Esophagus (tissue), 2 donors: Measurements from ENCODE around the gene TRIP6. TPM values are rescaled to one million over a fixed set of nuclear protein-coding genes. Genes with fewer than 3 reads are reported as not detected.

ENCODE experiments used
- H3K27ac ChIP-seq, 2 donors: one replicate each; pipeline ENCODE4 v1.5.1; 2013; ENCODE audit warnings: low read depth in 2 of 2, mild to moderate bottlenecking in 2 of 2, inconsistent platforms in 1 of 2, low read length in 1 of 2, moderate library complexity in 1 of 2
- H3K27me3 ChIP-seq, 2 donors: one replicate each; pipeline ENCODE4 v1.6.1; 2013; ENCODE audit warnings: low read length in 2 of 2, control low read depth in 1 of 2, mild to moderate bottlenecking in 1 of 2; ENCODE audit not compliant: insufficient read depth in 2 of 2, control insufficient read depth in 1 of 2
- H3K36me3 ChIP-seq, 2 donors: one replicate each; pipeline ENCODE4 v1.6.1; 2013; ENCODE audit warnings: low read length in 1 of 2; ENCODE audit not compliant: control insufficient read depth in 2 of 2, insufficient read depth in 2 of 2
- H3K4me1 ChIP-seq, 2 donors: one replicate each; pipeline ENCODE4 v1.6.1; 2013; ENCODE audit warnings: low read length in 1 of 2; ENCODE audit not compliant: control insufficient read depth in 2 of 2, insufficient read depth in 2 of 2
- H3K4me3 ChIP-seq, 2 donors: one replicate each; pipeline ENCODE4 v1.5.1; 2013; ENCODE audit warnings: low read length in 2 of 2, mild to moderate bottlenecking in 2 of 2, low read depth in 1 of 2, moderate library complexity in 1 of 2
- H3K9me3 ChIP-seq, 2 donors: one replicate each; pipeline ENCODE4 v1.6.1; 2013; ENCODE audit warnings: mild to moderate bottlenecking in 2 of 2, low read depth in 1 of 2, low read length in 1 of 2, moderate library complexity in 1 of 2; ENCODE audit not compliant: control insufficient read depth in 2 of 2, insufficient read depth in 1 of 2
- WGBS, 2 donors: extraction: QIAGEN DNeasy Blood & Tissue Kit; methylation state at CpG; one replicate each; pipeline ENCODE4 v1.1.7; 2013; 5-methylcytosine and 5-hydroxymethylcytosine counted together
- polyA plus RNA-seq, 2 donors: library from polyadenylated mRNA; stranded (reverse); fragments of 200-250 nt; gene quantifications; one replicate each; pipeline ENCODE4 v1.2.3, GENCODE V29; 2013
- donor health status: healthy with polysubstance abuse.
- donor health status: Bipolar disorder and iron deficiency.

TRIP6 gene
- polyA plus RNA-seq, 2 donors, result 39.4 to 75.0 TPM

DNA sequence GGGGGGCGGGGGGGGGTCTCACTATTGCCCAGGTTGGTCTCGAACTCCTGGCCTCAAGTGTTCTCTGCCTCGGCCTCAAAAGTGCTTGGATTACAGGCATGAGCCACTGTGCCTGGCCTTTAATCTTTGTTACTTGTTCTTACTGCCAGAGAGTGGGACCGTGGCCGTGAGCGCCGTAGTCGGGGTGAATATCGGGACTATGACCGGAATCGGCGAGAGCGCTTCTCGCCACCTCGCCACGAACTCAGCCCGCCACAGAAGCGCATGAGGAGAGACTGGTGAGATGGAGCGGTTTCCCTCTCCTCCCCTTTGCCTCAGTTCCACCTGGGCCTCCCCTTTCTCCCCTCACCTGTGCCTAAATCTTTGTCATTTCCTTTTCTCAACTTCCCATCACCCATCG is 13.9 kb downstream of the TRIP6 start:
- Histone ChIP-seq H3K4me1 (no peaks in the 10 kb centered on the region), H3K27me3 (no peaks in the 10 kb centered on the region), H3K27ac (no peak overlapping the region), H3K4me3 (no peak overlapping the region), H3K9me3 (no peaks in the 10 kb centered on the region), H3K36me3 (peaks cover 25 to 43% of the 10 kb centered on the region in 2 donors)
- WGBS, 2 donors, result 94 to 97% methylated on average over 18 to 20 of the region's 20 CpGs

DNA sequence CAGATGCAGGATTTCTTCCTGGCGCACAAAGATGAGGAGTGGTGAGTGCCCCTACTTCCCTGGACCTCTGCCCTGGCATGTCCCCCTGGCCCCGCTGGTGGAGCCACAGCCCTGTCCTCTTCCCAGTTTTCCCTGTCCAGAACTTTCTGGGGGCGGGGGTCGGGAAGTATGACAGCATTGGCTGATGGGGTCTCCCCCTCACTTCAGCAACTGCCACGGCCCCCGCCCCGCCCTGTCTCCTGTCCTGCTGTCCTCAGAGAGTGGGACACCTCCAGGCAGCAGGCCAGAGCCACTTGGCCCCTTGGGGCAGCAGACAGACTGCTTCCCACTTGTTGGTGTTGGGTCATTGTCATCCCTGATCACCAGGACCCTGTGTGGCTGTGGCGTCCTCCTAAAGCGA is 15.0 kb downstream of the TRIP6 start:
- no peak overlapping the region for H3K27ac ChIP-seq
- no peak overlapping the region for H3K4me3 ChIP-seq
- peaks cover 31 to 53% of the 10 kb centered on the region in 2 donors for H3K36me3 ChIP-seq
- H3K4me1 ChIP-seq, result peaks cover 0 to 2% of the 10 kb centered on the region in 2 donors
- no peaks in the 10 kb centered on the region for H3K27me3 ChIP-seq
- WGBS, 2 donors, result 90 to 92% methylated on average over 9 of the region's 9 CpGs
- no peaks in the 10 kb centered on the region for H3K9me3 ChIP-seq

DNA sequence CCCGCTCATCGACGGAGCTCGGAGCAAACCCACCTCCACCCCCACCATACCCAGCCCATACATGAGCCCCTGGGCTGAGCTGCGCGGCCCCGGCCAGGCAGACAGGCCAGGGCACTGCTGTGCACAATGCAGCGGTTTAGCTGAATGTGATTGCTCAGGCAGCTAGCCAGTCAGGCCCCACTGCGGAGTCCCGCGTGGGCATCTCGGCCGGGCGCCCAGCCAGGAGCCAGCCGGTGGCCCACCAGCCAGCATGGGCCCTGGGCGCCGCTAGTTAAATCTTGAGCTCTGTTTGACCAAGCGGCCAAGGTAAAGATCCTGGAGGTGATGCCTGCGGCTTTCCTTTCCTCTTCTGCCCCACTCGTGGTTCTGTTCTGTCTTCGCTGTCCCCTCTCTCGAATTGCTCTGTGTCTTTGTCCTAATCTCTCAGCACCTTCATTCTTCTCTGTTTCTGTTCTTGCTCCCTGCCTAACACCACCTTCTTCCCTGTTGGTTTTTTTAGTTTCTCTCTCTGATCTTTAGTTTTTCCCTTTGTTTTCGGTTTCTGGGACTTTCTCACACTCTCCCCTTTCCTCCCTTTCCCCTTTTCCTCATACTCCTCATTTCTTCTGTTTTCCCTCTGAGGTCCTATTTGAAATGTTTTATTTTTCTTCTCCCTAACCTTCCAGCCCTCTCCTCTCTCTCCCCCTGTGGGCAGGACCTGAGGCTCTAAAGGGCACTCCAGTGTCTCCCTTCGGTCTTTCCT is 15.8 kb downstream of the TRIP6 start:
- WGBS, 2 donors, result 93 to 98% methylated on average over 24 of the region's 24 CpGs
- H3K4me1 ChIP-seq, result peaks cover 0 to 5% of the 10 kb centered on the region in 2 donors
- no peak overlapping the region for H3K4me3 ChIP-seq
- H3K9me3 ChIP-seq, result no peaks in the 10 kb centered on the region
- H3K36me3 ChIP-seq, result peaks cover 34 to 60% of the 10 kb centered on the region in 2 donors
- no peaks in the 10 kb centered on the region for H3K27me3 ChIP-seq
- H3K27ac ChIP-seq, result no peak overlapping the region

DNA sequence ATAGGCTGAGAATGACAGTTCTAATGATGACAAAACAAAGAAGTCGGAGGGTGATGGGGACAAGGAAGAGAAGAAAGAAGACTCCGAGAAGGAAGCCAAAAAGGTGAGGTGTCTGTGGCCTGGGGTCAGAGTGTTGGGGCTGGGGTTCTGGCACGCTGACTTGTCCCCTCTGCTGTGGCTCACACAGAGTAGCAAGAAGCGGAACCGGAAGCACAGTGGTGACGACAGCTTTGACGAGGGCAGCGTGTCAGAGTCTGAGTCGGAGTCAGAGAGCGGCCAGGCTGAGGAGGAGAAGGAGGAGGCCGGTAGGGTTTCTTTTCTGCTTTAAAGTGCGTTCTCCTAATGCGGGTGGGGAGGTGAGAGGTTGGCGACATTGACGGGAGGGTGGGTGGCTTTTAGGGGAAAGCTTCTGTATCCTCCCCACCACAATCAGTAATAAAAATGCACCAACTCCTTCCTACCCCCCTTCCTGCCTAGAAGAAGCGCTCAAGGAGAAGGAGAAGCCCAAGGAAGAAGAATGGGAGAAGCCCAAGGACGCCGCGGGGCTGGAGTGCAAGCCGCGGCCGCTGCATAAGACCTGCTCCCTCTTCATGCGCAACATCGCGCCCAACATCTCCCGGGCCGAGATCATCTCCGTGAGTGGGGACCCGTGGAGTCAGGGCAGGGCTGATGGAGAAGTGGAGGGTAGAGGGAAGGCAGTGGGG is 17.7 kb downstream of the TRIP6 start:
- H3K9me3 ChIP-seq, result no peaks in the 10 kb centered on the region
- 90% methylated on average over 28 to 29 of the region's 29 CpGs for WGBS, 2 donors
- no peak overlapping the region for H3K4me3 ChIP-seq
- no peak overlapping the region for H3K27ac ChIP-seq
- peaks cover 34 to 62% of the 10 kb centered on the region in 2 donors for H3K36me3 ChIP-seq
- H3K27me3 ChIP-seq, result no peaks in the 10 kb centered on the region
- peaks cover 0 to 12% of the 10 kb centered on the region in 2 donors for H3K4me1 ChIP-seq

DNA sequence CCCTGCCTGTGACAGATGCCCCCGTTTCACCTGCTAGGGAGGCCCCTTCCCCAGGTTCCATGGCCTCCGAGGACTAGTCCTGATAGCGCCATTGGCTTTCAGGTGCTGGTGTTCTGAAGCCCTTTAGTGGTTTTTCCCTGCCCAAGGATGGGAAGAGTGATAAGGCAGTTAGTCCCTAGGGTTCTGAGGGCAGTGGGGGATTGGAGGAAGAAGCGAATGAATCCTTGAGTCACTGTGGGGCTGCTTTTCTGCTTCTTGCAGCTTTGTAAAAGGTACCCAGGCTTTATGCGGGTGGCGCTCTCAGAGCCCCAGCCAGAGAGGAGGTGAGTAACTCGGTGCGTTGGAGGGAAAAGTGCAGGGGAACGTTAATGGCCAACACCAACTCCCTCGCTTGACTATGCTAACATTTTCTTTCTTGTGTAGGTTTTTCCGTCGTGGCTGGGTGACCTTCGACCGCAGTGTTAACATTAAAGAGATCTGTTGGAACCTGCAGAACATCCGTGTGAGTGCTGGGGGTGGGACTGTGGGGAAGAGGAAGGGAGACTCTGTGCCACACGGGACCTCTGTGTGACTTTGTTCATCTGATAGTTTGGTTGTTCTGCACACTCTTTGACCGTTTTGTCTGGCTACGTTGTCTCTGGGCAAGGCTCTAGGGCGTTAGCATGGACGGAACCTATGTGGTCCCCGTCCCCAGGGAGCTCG is 18.4 kb downstream of the TRIP6 start:
- Histone ChIP-seq H3K9me3 (no peaks in the 10 kb centered on the region), H3K4me3 (no peak overlapping the region), H3K36me3 (peaks cover 34 to 60% of the 10 kb centered on the region in 2 donors), H3K27me3 (no peaks in the 10 kb centered on the region), H3K27ac (no peak overlapping the region), H3K4me1 (peaks cover 0 to 16% of the 10 kb centered on the region in 2 donors)
- WGBS, 2 donors, result 72 to 74% methylated on average over 22 of the region's 22 CpGs

DNA sequence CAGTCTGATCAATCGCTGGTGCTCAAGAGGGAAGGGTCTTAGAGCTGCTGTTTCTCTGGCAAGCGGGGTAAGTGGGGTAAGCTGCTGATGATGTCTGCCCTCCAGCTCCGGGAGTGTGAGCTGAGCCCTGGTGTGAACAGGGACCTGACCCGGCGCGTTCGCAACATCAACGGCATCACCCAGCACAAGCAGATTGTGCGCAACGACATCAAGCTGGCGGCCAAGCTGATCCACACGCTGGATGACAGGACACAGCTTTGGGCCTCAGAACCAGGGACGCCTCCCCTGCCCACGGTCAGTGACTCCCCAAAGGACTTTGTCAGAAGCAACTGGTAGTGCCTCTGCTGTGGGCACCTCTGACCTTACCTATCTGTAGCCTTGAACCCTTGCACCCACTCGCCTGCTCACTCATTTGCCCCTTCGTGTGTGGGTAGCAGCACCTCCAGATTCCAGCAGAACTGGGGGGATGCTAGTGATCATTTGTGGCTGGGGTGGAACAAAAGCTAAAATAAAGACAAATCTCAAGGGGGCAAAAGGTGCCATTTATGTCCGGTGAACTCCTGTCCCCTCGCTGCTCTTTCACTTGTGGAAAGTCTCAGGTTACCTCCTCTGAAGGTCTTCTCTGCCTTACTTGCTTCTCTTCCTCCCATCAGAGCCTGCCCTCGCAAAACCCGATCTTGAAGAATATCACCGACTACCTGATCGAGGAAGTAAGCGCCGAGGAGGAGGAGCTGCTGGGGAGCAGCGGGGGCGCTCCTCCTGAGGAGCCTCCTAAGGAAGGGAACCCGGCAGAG is 19.2 kb downstream of the TRIP6 start:
- 88 to 89% methylated on average over 27 of the region's 27 CpGs for WGBS, 2 donors
- H3K36me3 ChIP-seq, result peaks cover 32 to 57% of the 10 kb centered on the region in 2 donors

DNA sequence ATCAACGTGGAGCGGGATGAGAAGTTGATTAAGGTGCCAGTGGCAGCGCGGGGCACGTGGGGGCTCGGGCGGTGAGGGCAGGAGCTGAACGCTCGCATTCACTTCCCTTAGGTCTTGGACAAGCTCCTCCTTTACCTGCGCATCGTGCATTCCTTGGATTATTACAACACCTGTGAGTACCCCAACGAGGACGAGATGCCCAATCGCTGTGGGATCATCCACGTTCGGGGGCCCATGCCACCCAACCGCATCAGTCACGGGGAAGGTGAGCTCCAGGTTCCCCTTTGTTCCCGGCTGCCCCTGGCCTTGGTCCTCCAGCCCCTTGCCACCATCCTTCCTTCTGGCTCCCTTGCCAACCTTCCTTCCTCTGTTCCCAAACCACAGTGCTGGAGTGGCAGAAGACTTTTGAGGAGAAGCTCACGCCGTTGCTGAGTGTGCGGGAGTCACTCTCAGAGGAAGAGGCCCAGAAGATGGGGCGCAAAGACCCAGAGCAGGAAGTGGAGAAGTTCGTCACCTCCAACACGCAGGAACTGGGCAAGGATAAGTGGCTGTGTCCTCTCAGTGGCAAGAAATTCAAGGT is 19.8 kb downstream of the TRIP6 start:
- H3K9me3 ChIP-seq, result no peaks in the 10 kb centered on the region
- H3K27me3 ChIP-seq, result no peaks in the 10 kb centered on the region
- no peak overlapping the region for H3K4me3 ChIP-seq
- H3K36me3 ChIP-seq, result peaks cover 25 to 50% of the 10 kb centered on the region in 2 donors
- WGBS, 2 donors, result 74 to 77% methylated on average over 25 of the region's 25 CpGs
- H3K4me1 ChIP-seq, result peaks cover 0 to 22% of the 10 kb centered on the region in 2 donors
- H3K27ac ChIP-seq, result peak overlapping the region; percentile 64 to 69

More for the DNA sequence above, 19.2 kb downstream of the TRIP6 start:
- Histone ChIP-seq H3K4me1 (peaks cover 0 to 22% of the 10 kb centered on the region in 2 donors), H3K9me3 (no peaks in the 10 kb centered on the region), H3K27ac (no peak overlapping the region), H3K4me3 (no peak overlapping the region), H3K27me3 (no peaks in the 10 kb centered on the region)

DNA sequence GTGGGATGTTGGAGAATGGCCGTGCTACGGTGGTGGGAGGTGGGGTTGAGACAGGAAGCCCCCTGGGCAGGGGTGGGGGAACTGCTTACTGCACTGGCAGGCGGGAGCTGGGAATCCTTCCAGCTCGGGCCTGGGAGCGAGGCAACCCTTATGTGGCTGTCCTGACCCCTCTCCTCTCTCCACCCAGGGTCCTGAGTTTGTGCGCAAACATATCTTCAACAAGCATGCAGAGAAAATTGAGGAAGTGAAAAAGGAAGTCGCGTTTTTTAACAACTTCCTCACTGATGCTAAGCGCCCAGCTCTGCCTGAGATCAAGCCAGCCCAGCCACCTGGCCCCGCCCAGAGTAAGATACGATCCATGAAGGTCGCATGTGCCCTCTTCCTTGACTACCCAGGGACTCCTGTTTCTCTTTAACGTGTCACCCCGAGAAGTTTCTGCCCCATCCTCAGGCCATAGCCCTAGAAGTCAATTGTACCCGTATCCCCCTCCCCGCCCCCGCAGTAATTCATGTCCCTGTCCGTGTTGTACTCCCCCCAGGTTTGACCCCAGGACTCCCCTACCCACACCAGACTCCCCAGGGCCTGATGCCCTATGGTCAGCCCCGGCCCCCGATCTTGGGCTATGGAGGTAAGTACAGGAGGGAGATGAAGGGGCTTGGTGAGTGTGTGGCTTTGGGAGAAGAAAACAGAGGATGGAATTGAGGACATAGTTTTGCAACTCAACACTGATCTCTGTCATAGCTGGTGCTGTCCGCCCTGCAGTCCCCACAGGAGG is 20.5 kb downstream of the TRIP6 start:
- peaks cover 0 to 22% of the 10 kb centered on the region in 2 donors for H3K4me1 ChIP-seq
- no peaks in the 10 kb centered on the region for H3K9me3 ChIP-seq
- no peak overlapping the region for H3K4me3 ChIP-seq
- H3K36me3 ChIP-seq, result peaks cover 21 to 46% of the 10 kb centered on the region in 2 donors
- H3K27ac ChIP-seq, result peak overlapping the region; percentile 64 to 69
- H3K27me3 ChIP-seq, result no peaks in the 10 kb centered on the region
- 48 to 52% methylated on average over 21 of the region's 21 CpGs for WGBS, 2 donors
